K562 (cell line): ENCODE measurements around the gene CST6. TPM values are rescaled to one million over a fixed set of nuclear protein-coding genes. Genes with fewer than 3 reads are reported as not detected.

Experiments used
- BACH1 ChIP-seq: fragments of 200-800 bp; sonication (Bioruptor generic); IDR thresholded peaks from 2 replicates; pipeline ENCODE4 v1.6.1; 2016; ENCODE audit warnings: missing genetic modification characterization, missing compliant biosample characterization
- CBX1 ChIP-seq: sonication (generic); IDR thresholded peaks from 2 replicates; pipeline ENCODE4 v1.6.1; 2016; ENCODE audit warnings: antibody characterized with exemption, low read depth, mild to moderate bottlenecking
- CTBP1 ChIP-seq: fragments of 450-650 bp; IDR thresholded peaks from 2 replicates; pipeline ENCODE4 v1.6.1; 2016; ENCODE audit warnings: borderline replicate concordance
- EGR1 ChIP-seq: fragments of 450-650 bp; conservative IDR thresholded peaks from 2 replicates; pipeline ENCODE4 v1.6.1; 2017; ENCODE audit warnings: mild to moderate bottlenecking
- ELK3 ChIP-seq: fragments of 450-650 bp; formaldehyde crosslinking; IDR thresholded peaks from 2 replicates; pipeline ENCODE4 v1.4.0; 2020; ENCODE audit warnings: mild to moderate bottlenecking
- GTF2B ChIP-seq: IDR thresholded peaks from 2 replicates; pipeline ENCODE4 v1.6.1; 2011; ENCODE audit not compliant: insufficient read length; ENCODE audit errors: extremely low read depth
- HMG20A ChIP-seq: fragments of 450-650 bp; formaldehyde crosslinking; conservative IDR thresholded peaks from 2 replicates; pipeline ENCODE4 v1.4.0; 2020; ENCODE audit warnings: mild to moderate bottlenecking, mixed read lengths
- HSF4 ChIP-seq: fragments of 250-450 bp; sonication (Bioruptor Pico); IDR thresholded peaks from 2 replicates; pipeline ENCODE4 v2.1.2; 2022; ENCODE audit warnings: mild to moderate bottlenecking, moderate library complexity, borderline replicate concordance
- KLF6 ChIP-seq: fragments of 250-450 bp; sonication (Bioruptor Pico); IDR thresholded peaks from 2 replicates; pipeline ENCODE4 v1.4.0; 2020; ENCODE audit warnings: mild to moderate bottlenecking, moderate library complexity, borderline replicate concordance
- MEIS2 ChIP-seq: fragments of 450-650 bp; IDR thresholded peaks from 2 replicates; pipeline ENCODE4 v1.6.1; 2014; ENCODE audit warnings: mild to moderate bottlenecking; ENCODE audit not compliant: partially characterized antibody
- PYGO2 ChIP-seq: fragments of 450-650 bp; IDR thresholded peaks from 2 replicates; pipeline ENCODE4 v1.6.1; 2016; ENCODE audit warnings: mild to moderate bottlenecking, missing genetic modification characterization, moderate library complexity, missing compliant biosample characterization
- RAD21 ChIP-seq, 2 experiments: fragments of 250-450 bp in 1 of 2; fragments of 450-650 bp in 1 of 2; sonication (Bioruptor Pico) in 1 of 2; formaldehyde crosslinking in 1 of 2; IDR thresholded peaks in 1 of 2; conservative IDR thresholded peaks in 1 of 2; 2 replicates each; pipeline versions ENCODE4 v1.4.0 to v1.8.0; 2020 to 2022; ENCODE audit warnings: mild to moderate bottlenecking in 2 of 2, moderate library complexity in 1 of 2
- RBM15 ChIP-seq: fragments of 200-400 bp; formaldehyde crosslinking; IDR thresholded peaks from 2 replicates; pipeline ENCODE4 v1.6.1; 2018; ENCODE audit warnings: mild to moderate bottlenecking, low read length, moderate library complexity; ENCODE audit not compliant: insufficient read depth
- SIX5 ChIP-seq, 2 experiments: IDR thresholded peaks; 2 replicates each; pipeline ENCODE4 v1.6.1; 2011; ENCODE audit warnings: low read length in 2 of 2, borderline replicate concordance in 1 of 2, low read depth in 1 of 2, mild to moderate bottlenecking in 1 of 2, moderate library complexity in 1 of 2; ENCODE audit not compliant: insufficient read depth in 1 of 2
- SMAD2 ChIP-seq: fragments of 150-350 bp; IDR thresholded peaks from 2 replicates; pipeline ENCODE4 v1.6.1; 2014; ENCODE audit warnings: low read depth, mild to moderate bottlenecking, low read length
- SMARCC2 ChIP-seq: fragments of 450-650 bp; IDR thresholded peaks from 2 replicates; pipeline ENCODE4 v1.6.1; 2017; ENCODE audit warnings: antibody characterized with exemption, moderate library complexity, mild to moderate bottlenecking, low read depth
- ZBTB43 ChIP-seq: sonication (generic); formaldehyde crosslinking; IDR thresholded peaks from 2 replicates; pipeline ENCODE4 v1.8.0; 2023; ENCODE audit warnings: mild to moderate bottlenecking, missing genetic modification reagents
- ZNF140 ChIP-seq: fragments of 250-450 bp; sonication (Bioruptor Pico); IDR thresholded peaks from 2 replicates; pipeline ENCODE4 v1.8.0; 2021; ENCODE audit warnings: moderate library complexity, mild to moderate bottlenecking, inconsistent platforms
- polyA plus RNA-seq, 8 experiments: library from polyadenylated mRNA; depleted of rRNA in 4 of 8; stranded (reverse) in 5 of 8; unstranded in 3 of 8; fragments of >200 nt; fragmentation: Nextera tagmentation in 2 of 8; fragmentation: Illumina TruSeq in 1 of 8; extraction: Ambion mirVana in 2 of 8; extraction: Trizol in 1 of 8; gene quantifications; 2 replicates each; pipeline versions ENCODE4 v1.2.1 to v1.2.3, GENCODE V29; 2011 to 2014; ENCODE audit warnings: inconsistent platforms in 1 of 8, missing spikeins in 1 of 8
- total RNA-seq, 7 experiments: library from RNA; depleted of rRNA in 6 of 7; stranded (reverse); fragments of >200 nt in 6 of 7; fragmentation: Illumina TruSeq in 2 of 7; extraction: Trizol in 2 of 7; gene quantifications; 2 replicates each; pipeline versions ENCODE4 v1.2.1 to v1.2.3, GENCODE V29; 2011 to 2021; ENCODE audit warnings: low replicate concordance in 1 of 7
- TF ChIP-seq, protein P1 (sequence below): fragments of 250-450 bp; sonication (Bioruptor Pico); IDR thresholded peaks from 2 replicates; pipeline ENCODE4 v1.8.0; 2022; ENCODE audit warnings: moderate library complexity, mild to moderate bottlenecking, inconsistent platforms
- TF ChIP-seq, protein P2 (sequence below): fragments of 450-650 bp; IDR thresholded peaks from 2 replicates; pipeline ENCODE4 v1.6.1; 2018; ENCODE audit not compliant: partially characterized antibody

CST6 gene
- total and polyA plus RNA-seq, 9 of the 15 experiments (the other 6 are each of a cell fraction or from before 2014, with no cell fraction given): not detected

GRCh38 chr11:66045177-66045639 is 33.4 kb downstream of the CST6 start (continued):
- TF ChIP-seq RAD21 (CRISPR knock-in tag; conservative IDR thresholded peaks at IDR 0.05 in 1 of 2, IDR thresholded peaks at IDR 0.05 in 1 of 2): peak; percentile 46 to 62
- TF ChIP-seq, protein P1, sequence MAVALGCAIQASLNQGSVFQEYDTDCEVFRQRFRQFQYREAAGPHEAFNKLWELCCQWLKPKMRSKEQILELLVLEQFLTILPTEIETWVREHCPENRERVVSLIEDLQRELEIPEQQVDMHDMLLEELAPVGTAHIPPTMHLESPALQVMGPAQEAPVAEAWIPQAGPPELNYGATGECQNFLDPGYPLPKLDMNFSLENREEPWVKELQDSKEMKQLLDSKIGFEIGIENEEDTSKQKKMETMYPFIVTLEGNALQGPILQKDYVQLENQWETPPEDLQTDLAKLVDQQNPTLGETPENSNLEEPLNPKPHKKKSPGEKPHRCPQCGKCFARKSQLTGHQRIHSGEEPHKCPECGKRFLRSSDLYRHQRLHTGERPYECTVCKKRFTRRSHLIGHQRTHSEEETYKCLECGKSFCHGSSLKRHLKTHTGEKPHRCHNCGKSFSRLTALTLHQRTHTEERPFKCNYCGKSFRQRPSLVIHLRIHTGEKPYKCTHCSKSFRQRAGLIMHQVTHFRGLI: no peak
- no peak for TF ChIP-seq CBX1
- TF ChIP-seq CTBP1: peak; percentile 73; the same call in 1 of the 2 replicates
- TF ChIP-seq SIX5 (IDR thresholded peaks at IDR 0.05; ENCODE audit: borderline replicate concordance in 1 of 2, insufficient read depth in 1 of 2, low read depth in 1 of 2, low read length in 2 of 2): no peak
- peak; percentile 19; the same call in 1 of the 2 replicates for TF ChIP-seq EGR1
- no peak for TF ChIP-seq SMAD2
- TF ChIP-seq MEIS2: no peak
- no peak for TF ChIP-seq HSF4 (CRISPR knock-in tag)
- TF ChIP-seq ZNF140 (CRISPR knock-in tag): no peak
- no peak for TF ChIP-seq BACH1 (tag)
- TF ChIP-seq ZBTB43 (CRISPR knock-in tag): no peak
- no peak for TF ChIP-seq ELK3
- no peak for TF ChIP-seq PYGO2
- TF ChIP-seq, protein P2, sequence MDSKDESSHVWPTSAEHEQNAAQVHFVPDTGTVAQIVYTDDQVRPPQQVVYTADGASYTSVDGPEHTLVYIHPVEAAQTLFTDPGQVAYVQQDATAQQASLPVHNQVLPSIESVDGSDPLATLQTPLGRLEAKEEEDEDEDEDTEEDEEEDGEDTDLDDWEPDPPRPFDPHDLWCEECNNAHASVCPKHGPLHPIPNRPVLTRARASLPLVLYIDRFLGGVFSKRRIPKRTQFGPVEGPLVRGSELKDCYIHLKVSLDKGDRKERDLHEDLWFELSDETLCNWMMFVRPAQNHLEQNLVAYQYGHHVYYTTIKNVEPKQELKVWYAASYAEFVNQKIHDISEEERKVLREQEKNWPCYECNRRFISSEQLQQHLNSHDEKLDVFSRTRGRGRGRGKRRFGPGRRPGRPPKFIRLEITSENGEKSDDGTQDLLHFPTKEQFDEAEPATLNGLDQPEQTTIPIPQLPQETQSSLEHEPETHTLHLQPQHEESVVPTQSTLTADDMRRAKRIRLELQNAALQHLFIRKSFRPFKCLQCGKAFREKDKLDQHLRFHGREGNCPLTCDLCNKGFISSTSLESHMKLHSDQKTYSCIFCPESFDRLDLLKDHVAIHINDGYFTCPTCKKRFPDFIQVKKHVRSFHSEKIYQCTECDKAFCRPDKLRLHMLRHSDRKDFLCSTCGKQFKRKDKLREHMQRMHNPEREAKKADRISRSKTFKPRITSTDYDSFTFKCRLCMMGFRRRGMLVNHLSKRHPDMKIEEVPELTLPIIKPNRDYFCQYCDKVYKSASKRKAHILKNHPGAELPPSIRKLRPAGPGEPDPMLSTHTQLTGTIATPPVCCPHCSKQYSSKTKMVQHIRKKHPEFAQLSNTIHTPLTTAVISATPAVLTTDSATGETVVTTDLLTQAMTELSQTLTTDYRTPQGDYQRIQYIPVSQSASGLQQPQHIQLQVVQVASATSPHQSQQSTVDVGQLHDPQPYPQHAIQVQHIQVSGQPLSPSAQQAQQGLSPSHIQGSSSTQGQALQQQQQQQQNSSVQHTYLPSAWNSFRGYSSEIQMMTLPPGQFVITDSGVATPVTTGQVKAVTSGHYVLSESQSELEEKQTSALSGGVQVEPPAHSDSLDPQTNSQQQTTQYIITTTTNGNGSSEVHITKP: no peak
- no peak for TF ChIP-seq KLF6 (CRISPR knock-in tag)
- no peak for TF ChIP-seq SMARCC2
- TF ChIP-seq RBM15: no peak
- no peak for TF ChIP-seq GTF2B
- TF ChIP-seq HMG20A: no peak
